ENCODE measurements around the gene PCDHB5. TPM values are rescaled to one million over a fixed set of nuclear protein-coding genes. Genes with fewer than 3 reads are reported as not detected.
"Not testable (repeated sequence)": the region's sequence is repeated elsewhere in the genome, so short reads cannot be mapped to it uniquely, and the experiment has no call there.

PCDHB5 gene
- polyA plus RNA-seq, 1 of the 3 experiments (the other 2 are of a cell fraction): 0.10 TPM

DNA sequence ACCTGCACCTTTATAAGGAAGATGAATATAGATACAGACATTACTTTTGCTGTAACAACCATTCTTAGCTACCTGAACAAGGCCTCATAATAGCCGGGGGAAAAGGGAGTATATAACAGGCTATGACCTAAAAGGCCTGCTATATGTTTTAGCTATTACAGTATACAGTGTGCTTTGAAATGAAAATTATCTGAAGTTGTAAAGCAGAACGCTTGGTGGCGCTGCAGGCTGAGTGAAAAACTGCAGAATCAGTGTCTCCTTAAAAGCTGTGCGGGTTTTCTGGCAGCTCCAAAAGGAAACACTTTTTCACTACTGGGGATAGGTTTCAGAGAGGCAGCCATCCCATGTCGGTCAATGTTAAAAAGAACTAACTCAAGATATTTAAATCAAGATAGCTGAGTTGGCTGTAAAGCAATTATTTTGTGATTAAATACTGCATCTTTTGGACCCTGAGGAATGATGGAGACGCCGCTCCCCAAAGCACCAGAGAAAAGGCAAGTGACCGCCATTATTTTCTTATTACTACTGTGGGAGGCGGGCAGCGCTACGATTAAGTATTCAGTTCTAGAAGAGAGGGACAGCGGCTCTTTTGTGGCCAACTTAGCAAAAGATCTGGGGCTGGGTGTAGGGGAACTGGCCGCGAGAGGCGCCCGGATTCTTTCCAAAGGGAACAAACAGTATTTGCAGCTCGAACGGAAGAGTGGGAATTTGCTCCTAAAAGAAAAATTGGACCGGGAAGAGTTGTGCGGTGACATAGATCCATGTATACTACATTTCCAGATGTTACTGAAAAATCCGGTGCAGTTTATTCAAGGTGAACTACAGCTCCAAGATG lies 20.8 kb downstream of the PCDHB5 start:
- no peak overlapping the region for H2AFZ ChIP-seq (ENCODE audit: low read depth)
- no peaks in the 10 kb centered on the region for H3K79me2 ChIP-seq (ENCODE audit: insufficient read depth)
- H3K27ac ChIP-seq (ENCODE audit: low read depth in 2 of 2, low read length in 1 of 2): no peak overlapping the region
- no peaks in the 10 kb centered on the region for H3K9me2 ChIP-seq
- WGBS (ENCODE audit: low lambda C conversion rate): 49% methylated on average over 21 of the region's 21 CpGs
- H3K4me2 ChIP-seq: no peak overlapping the region
- H3K27me3 ChIP-seq (ENCODE audit: insufficient read depth): no peaks in the 10 kb centered on the region
- H3K36me3 ChIP-seq (replicated peaks in 1 of 2; ENCODE audit: control insufficient read depth in 1 of 2, insufficient read depth in 2 of 2, low read length in 1 of 2): no peaks in the 10 kb centered on the region
- H3K9me3 ChIP-seq: peaks cover 4% of the 10 kb centered on the region; the same call in 1 of the 2 replicates
- no peak for DNase-seq
- ChIA-PET CTCF (interaction anchor here (0.9 to 2.2 kb wide), 9 partner anchors 10 to 408 kb away, joined by 3 to 7 read pairs (median 5); partner anchors contain the start of genes PCDHA8, PCDHB10, PCDHB16 and PCDHB4), POLR2A (no interaction called here)
- no peaks in the 10 kb centered on the region for H3K4me1 ChIP-seq (ENCODE audit: control insufficient read depth in 1 of 2, insufficient read depth in 2 of 2, low read depth in 1 of 2, low read length in 1 of 2)
- H3K4me3 ChIP-seq (ENCODE audit: low read depth in 2 of 2, low read length in 1 of 2): no peak overlapping the region
- no peak for TF ChIP-seq TEAD4 (IDR thresholded peaks at IDR 0.05; ENCODE audit: borderline replicate concordance, insufficient read depth)
- TF ChIP-seq, protein P1, sequence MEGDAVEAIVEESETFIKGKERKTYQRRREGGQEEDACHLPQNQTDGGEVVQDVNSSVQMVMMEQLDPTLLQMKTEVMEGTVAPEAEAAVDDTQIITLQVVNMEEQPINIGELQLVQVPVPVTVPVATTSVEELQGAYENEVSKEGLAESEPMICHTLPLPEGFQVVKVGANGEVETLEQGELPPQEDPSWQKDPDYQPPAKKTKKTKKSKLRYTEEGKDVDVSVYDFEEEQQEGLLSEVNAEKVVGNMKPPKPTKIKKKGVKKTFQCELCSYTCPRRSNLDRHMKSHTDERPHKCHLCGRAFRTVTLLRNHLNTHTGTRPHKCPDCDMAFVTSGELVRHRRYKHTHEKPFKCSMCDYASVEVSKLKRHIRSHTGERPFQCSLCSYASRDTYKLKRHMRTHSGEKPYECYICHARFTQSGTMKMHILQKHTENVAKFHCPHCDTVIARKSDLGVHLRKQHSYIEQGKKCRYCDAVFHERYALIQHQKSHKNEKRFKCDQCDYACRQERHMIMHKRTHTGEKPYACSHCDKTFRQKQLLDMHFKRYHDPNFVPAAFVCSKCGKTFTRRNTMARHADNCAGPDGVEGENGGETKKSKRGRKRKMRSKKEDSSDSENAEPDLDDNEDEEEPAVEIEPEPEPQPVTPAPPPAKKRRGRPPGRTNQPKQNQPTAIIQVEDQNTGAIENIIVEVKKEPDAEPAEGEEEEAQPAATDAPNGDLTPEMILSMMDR (IDR thresholded peaks at IDR 0.05): peak; percentile 33
- H4K20me1 ChIP-seq (ENCODE audit: insufficient read depth): no peaks in the 10 kb centered on the region
- H3K9ac ChIP-seq: no peak overlapping the region
- no peaks in the 10 kb centered on the region for H3F3A ChIP-seq (replicated peaks; ENCODE audit: insufficient read depth)

DNA sequence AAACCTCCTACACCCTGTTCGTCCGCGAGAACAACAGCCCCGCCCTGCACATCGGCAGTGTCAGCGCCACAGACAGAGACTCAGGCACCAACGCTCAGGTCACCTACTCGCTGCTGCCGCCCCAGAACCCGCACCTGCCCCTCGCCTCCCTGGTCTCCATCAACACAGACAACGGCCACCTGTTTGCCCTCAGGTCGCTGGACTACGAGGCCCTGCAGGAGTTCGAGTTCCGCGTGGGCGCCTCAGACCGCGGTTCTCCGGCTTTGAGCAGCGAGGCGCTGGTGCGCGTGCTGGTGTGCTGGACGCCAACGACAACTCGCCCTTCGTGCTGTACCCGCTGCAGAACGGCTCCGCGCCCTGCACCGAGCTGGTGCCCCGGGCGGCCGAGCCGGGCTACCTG lies 22.4 kb downstream of the PCDHB5 start:
- H3K9me3 ChIP-seq; H3K4me1 ChIP-seq (ENCODE audit: control insufficient read depth in 1 of 2, insufficient read depth in 2 of 2, low read depth in 1 of 2, low read length in 1 of 2); H3K9ac ChIP-seq; POLR2A ChIA-PET; H3K4me3 ChIP-seq (ENCODE audit: low read depth in 2 of 2, low read length in 1 of 2); H3K9me2 ChIP-seq; H3K27ac ChIP-seq (ENCODE audit: low read depth in 2 of 2, low read length in 1 of 2); CTCF ChIA-PET; H2AFZ ChIP-seq (ENCODE audit: low read depth); H3F3A ChIP-seq (replicated peaks; ENCODE audit: insufficient read depth); H3K79me2 ChIP-seq (ENCODE audit: insufficient read depth); H3K27me3 ChIP-seq (ENCODE audit: insufficient read depth); H4K20me1 ChIP-seq (ENCODE audit: insufficient read depth); DNase-seq; H3K4me2 ChIP-seq; H3K36me3 ChIP-seq (replicated peaks in 1 of 2; ENCODE audit: control insufficient read depth in 1 of 2, insufficient read depth in 2 of 2, low read length in 1 of 2): not testable (repeated sequence)
- whole genome bisulfite sequencing (ENCODE audit: low lambda C conversion rate): 87% methylated on average over 28 of the region's 38 CpGs

DNA sequence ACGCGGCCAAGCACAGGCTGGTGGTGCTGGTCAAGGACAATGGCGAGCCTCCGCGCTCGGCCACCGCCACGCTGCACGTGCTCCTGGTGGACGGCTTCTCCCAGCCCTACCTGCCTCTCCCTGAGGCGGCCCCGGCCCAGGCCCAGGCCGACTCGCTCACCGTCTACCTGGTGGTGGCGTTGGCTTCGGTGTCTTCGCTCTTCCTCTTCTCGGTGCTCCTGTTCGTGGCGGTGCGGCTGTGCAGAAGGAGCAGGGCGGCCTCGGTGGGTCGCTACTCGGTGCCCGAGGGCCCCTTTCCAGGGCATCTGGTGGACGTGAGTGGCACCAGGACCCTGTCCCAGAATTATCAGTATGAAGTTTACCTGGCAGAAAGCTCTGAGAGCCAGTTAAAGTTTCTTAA lies 22.9 kb downstream of the PCDHB5 start:
- H3K36me3 ChIP-seq (replicated peaks in 1 of 2; ENCODE audit: control insufficient read depth in 1 of 2, insufficient read depth in 2 of 2, low read length in 1 of 2); H3K4me2 ChIP-seq; H3K27ac ChIP-seq (ENCODE audit: low read depth in 2 of 2, low read length in 1 of 2); H3F3A ChIP-seq (replicated peaks; ENCODE audit: insufficient read depth); H4K20me1 ChIP-seq (ENCODE audit: insufficient read depth); DNase-seq; H3K27me3 ChIP-seq (ENCODE audit: insufficient read depth); H2AFZ ChIP-seq (ENCODE audit: low read depth); H3K79me2 ChIP-seq (ENCODE audit: insufficient read depth); H3K9me2 ChIP-seq; H3K9ac ChIP-seq; H3K4me3 ChIP-seq (ENCODE audit: low read depth in 2 of 2, low read length in 1 of 2); POLR2A ChIA-PET; H3K4me1 ChIP-seq (ENCODE audit: control insufficient read depth in 1 of 2, insufficient read depth in 2 of 2, low read depth in 1 of 2, low read length in 1 of 2); H3K9me3 ChIP-seq: not testable (repeated sequence)
- CTCF ChIA-PET: interaction anchor here (0.8 to 0.9 kb wide), 2 partner anchors 12 to 36 kb away, joined by 3 read pairs; partner anchors contain the start of gene PCDHB4
- WGBS (ENCODE audit: low lambda C conversion rate): 75% methylated on average over 16 of the region's 28 CpGs

Measured in SK-N-SH (cell line).